ENCODE results near the gene LARGE1.

GRCh38 chr22:33906954-33907353 is 13.3 kb downstream of the LARGE1 start:
- TF ChIP-seq, protein P1, sequence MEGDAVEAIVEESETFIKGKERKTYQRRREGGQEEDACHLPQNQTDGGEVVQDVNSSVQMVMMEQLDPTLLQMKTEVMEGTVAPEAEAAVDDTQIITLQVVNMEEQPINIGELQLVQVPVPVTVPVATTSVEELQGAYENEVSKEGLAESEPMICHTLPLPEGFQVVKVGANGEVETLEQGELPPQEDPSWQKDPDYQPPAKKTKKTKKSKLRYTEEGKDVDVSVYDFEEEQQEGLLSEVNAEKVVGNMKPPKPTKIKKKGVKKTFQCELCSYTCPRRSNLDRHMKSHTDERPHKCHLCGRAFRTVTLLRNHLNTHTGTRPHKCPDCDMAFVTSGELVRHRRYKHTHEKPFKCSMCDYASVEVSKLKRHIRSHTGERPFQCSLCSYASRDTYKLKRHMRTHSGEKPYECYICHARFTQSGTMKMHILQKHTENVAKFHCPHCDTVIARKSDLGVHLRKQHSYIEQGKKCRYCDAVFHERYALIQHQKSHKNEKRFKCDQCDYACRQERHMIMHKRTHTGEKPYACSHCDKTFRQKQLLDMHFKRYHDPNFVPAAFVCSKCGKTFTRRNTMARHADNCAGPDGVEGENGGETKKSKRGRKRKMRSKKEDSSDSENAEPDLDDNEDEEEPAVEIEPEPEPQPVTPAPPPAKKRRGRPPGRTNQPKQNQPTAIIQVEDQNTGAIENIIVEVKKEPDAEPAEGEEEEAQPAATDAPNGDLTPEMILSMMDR (conservative IDR thresholded peaks at IDR 0.05; ENCODE audit: low read depth, low read length) = no peak
- TF ChIP-seq EZH2 (IDR thresholded peaks at IDR 0.05; ENCODE audit: low read length, unreplicated experiment) = no peak
